Measurements from ENCODE around the gene RPL5. TPM values are rescaled to one million over a fixed set of nuclear protein-coding genes. Genes with fewer than 3 reads are reported as not detected.

RPL5 gene
- total and polyA plus RNA-seq, 5 donors, result 670 to 1,138 (median 685) TPM

GRCh38 chr1:92842082-92843045, 10.5 kb downstream of the RPL5 start:
- DNase-seq, result no peak
- H3K27ac ChIP-seq (ENCODE audit: low read length), result no peak overlapping the region
- 89% methylated on average over 4 of the region's 4 CpGs for WGBS
- ATAC-seq, result no peak
- H3K27me3 ChIP-seq (ENCODE audit: control insufficient read depth, insufficient read depth), result no peaks in the 10 kb centered on the region
- H3K9me3 ChIP-seq (ENCODE audit: control insufficient read depth, low read length), result no peaks in the 10 kb centered on the region
- no peaks in the 10 kb centered on the region for H3K4me1 ChIP-seq (ENCODE audit: control insufficient read depth, insufficient read depth, low read length)
- no peak overlapping the region for H3K4me3 ChIP-seq (ENCODE audit: low read length)
- intact Hi-C loops (cut with DNase I), result no loop called here

GRCh38 chr1:92843046-92843423, 11.2 kb downstream of the RPL5 start:
- H3K9me3 ChIP-seq (ENCODE audit: control insufficient read depth, low read length), result no peaks in the 10 kb centered on the region
- H3K4me3 ChIP-seq (ENCODE audit: low read length), result no peak overlapping the region
- DNase-seq (no peak), ATAC-seq (no peak)
- no peaks in the 10 kb centered on the region for H3K4me1 ChIP-seq (ENCODE audit: control insufficient read depth, insufficient read depth, low read length)
- no peak overlapping the region for H3K27ac ChIP-seq (ENCODE audit: low read length)
- 44% methylated on average over 2 of the region's 2 CpGs for WGBS
- intact Hi-C loops (cut with DNase I), result no loop called here
- H3K27me3 ChIP-seq (ENCODE audit: control insufficient read depth, insufficient read depth), result no peaks in the 10 kb centered on the region

GRCh38 chr1:92843429-92844352, 11.9 kb downstream of the RPL5 start:
- no peaks in the 10 kb centered on the region for H3K4me1 ChIP-seq (ENCODE audit: control insufficient read depth, insufficient read depth, low read length)
- H3K27ac ChIP-seq (ENCODE audit: low read length), result no peak overlapping the region
- WGBS, result 91% methylated on average over 8 of the region's 8 CpGs
- intact Hi-C loops (cut with DNase I), result no loop called here
- no peaks in the 10 kb centered on the region for H3K27me3 ChIP-seq (ENCODE audit: control insufficient read depth, insufficient read depth)
- ATAC-seq, result no peak
- no peaks in the 10 kb centered on the region for H3K9me3 ChIP-seq (ENCODE audit: control insufficient read depth, low read length)
- no peak for DNase-seq
- no peak overlapping the region for H3K4me3 ChIP-seq (ENCODE audit: low read length)

GRCh38 chr1:92844439-92844838, 12.6 kb downstream of the RPL5 start:
- no peak for DNase-seq
- WGBS, result 96% methylated on average over 3 of the region's 3 CpGs
- intact Hi-C loops (cut with DNase I), result no loop called here
- no peak for ATAC-seq
- Histone ChIP-seq H3K27me3 (ENCODE audit: control insufficient read depth, insufficient read depth) (no peaks in the 10 kb centered on the region), H3K9me3 (ENCODE audit: control insufficient read depth, low read length) (no peaks in the 10 kb centered on the region), H3K27ac (ENCODE audit: low read length) (no peak overlapping the region), H3K4me3 (ENCODE audit: low read length) (no peak overlapping the region), H3K4me1 (ENCODE audit: control insufficient read depth, insufficient read depth, low read length) (no peaks in the 10 kb centered on the region)

- no peak overlapping the region for H3K27ac ChIP-seq (ENCODE audit: low read length)
- H3K9me3 ChIP-seq (ENCODE audit: control insufficient read depth, low read length), result no peaks in the 10 kb centered on the region
- intact Hi-C loops (cut with DNase I), result no loop called here
- no peak for ATAC-seq
- H3K4me3 ChIP-seq (ENCODE audit: low read length), result no peak overlapping the region
- DNase-seq, result no peak
- H3K4me1 ChIP-seq (ENCODE audit: control insufficient read depth, insufficient read depth, low read length), result no peaks in the 10 kb centered on the region
- 63% methylated on average over 3 of the region's 3 CpGs for WGBS
- no peaks in the 10 kb centered on the region for H3K27me3 ChIP-seq (ENCODE audit: control insufficient read depth, insufficient read depth)
These were observed 14.1 kb downstream of the RPL5 start for GRCh38 chr1:92845908-92846307.

GRCh38 chr1:92848201-92848600, 16.4 kb downstream of the RPL5 start:
- 90% methylated on average over 4 of the region's 4 CpGs for WGBS
- Histone ChIP-seq H3K4me1 (ENCODE audit: control insufficient read depth, insufficient read depth, low read length) (no peaks in the 10 kb centered on the region), H3K9me3 (ENCODE audit: control insufficient read depth, low read length) (no peaks in the 10 kb centered on the region), H3K27ac (ENCODE audit: low read length) (no peak overlapping the region), H3K4me3 (ENCODE audit: low read length) (no peak overlapping the region), H3K27me3 (ENCODE audit: control insufficient read depth, insufficient read depth) (no peaks in the 10 kb centered on the region)
- intact Hi-C loops (cut with DNase I), result no loop called here
- DNase-seq (no peak), ATAC-seq (no peak)

GRCh38 chr1:92850019-92850418, 18.2 kb downstream of the RPL5 start:
- no peak for ATAC-seq
- Histone ChIP-seq H3K4me1 (ENCODE audit: control insufficient read depth, insufficient read depth, low read length) (no peaks in the 10 kb centered on the region), H3K27ac (ENCODE audit: low read length) (no peak overlapping the region), H3K9me3 (ENCODE audit: control insufficient read depth, low read length) (no peaks in the 10 kb centered on the region), H3K27me3 (ENCODE audit: control insufficient read depth, insufficient read depth) (no peaks in the 10 kb centered on the region), H3K4me3 (ENCODE audit: low read length) (no peak overlapping the region)
- 99% methylated on average over 3 of the region's 3 CpGs for whole genome bisulfite sequencing
- DNase-seq, result no peak
- intact Hi-C loops (cut with DNase I), result no loop called here

- intact Hi-C loops (cut with DNase I), result no loop called here
- H3K27me3 ChIP-seq (ENCODE audit: control insufficient read depth, insufficient read depth), result no peaks in the 10 kb centered on the region
- H3K9me3 ChIP-seq (ENCODE audit: control insufficient read depth, low read length), result no peaks in the 10 kb centered on the region
- 53% methylated on average over 2 of the region's 2 CpGs for WGBS
- no peaks in the 10 kb centered on the region for H3K4me1 ChIP-seq (ENCODE audit: control insufficient read depth, insufficient read depth, low read length)
- DNase-seq (no peak), ATAC-seq (no peak)
- no peak overlapping the region for H3K4me3 ChIP-seq (ENCODE audit: low read length)
- H3K27ac ChIP-seq (ENCODE audit: low read length), result no peak overlapping the region
These were observed 19.9 kb downstream of the RPL5 start for GRCh38 chr1:92851729-92852128.

GRCh38 chr1:92853299-92853698, 21.5 kb downstream of the RPL5 start:
- Histone ChIP-seq H3K27me3 (ENCODE audit: control insufficient read depth, insufficient read depth) (no peaks in the 10 kb centered on the region), H3K4me3 (ENCODE audit: low read length) (no peak overlapping the region), H3K4me1 (ENCODE audit: control insufficient read depth, insufficient read depth, low read length) (no peaks in the 10 kb centered on the region), H3K27ac (ENCODE audit: low read length) (no peak overlapping the region), H3K9me3 (ENCODE audit: control insufficient read depth, low read length) (no peaks in the 10 kb centered on the region)
- ATAC-seq (no peak), DNase-seq (no peak)
- 72% methylated on average over 2 of the region's 2 CpGs for WGBS
- intact Hi-C loops (cut with DNase I), result no loop called here

- intact Hi-C loops (cut with DNase I), result no loop called here
- Histone ChIP-seq H3K4me3 (ENCODE audit: low read length) (no peak overlapping the region), H3K9me3 (ENCODE audit: control insufficient read depth, low read length) (no peaks in the 10 kb centered on the region), H3K4me1 (ENCODE audit: control insufficient read depth, insufficient read depth, low read length) (no peaks in the 10 kb centered on the region), H3K27ac (ENCODE audit: low read length) (no peak overlapping the region), H3K27me3 (ENCODE audit: control insufficient read depth, insufficient read depth) (no peaks in the 10 kb centered on the region)
- no peak for ATAC-seq
- no peak for DNase-seq
These were observed 22.4 kb downstream of the RPL5 start for GRCh38 chr1:92854101-92854785.

- 96% methylated on average over 4 of the region's 4 CpGs for WGBS
- intact Hi-C loops (cut with DNase I), result no loop called here
- Histone ChIP-seq H3K4me1 (ENCODE audit: control insufficient read depth, insufficient read depth, low read length) (no peaks in the 10 kb centered on the region), H3K4me3 (ENCODE audit: low read length) (no peak overlapping the region), H3K27ac (ENCODE audit: low read length) (no peak overlapping the region), H3K9me3 (ENCODE audit: control insufficient read depth, low read length) (no peaks in the 10 kb centered on the region), H3K27me3 (ENCODE audit: control insufficient read depth, insufficient read depth) (no peaks in the 10 kb centered on the region)
- ATAC-seq, result no peak
- no peak for DNase-seq
These were observed 23.4 kb downstream of the RPL5 start for GRCh38 chr1:92855236-92855635.

Data from right cardiac atrium (tissue), 5 donors.